Measurements from ENCODE around the gene PDGFRA.
"Not testable (repeated sequence)": the region's sequence is repeated elsewhere in the genome, so short reads cannot be mapped to it uniquely, and the experiment has no call there.

Gene PDGFRA

GRCh38 chr4:54228056-54228527 lies 1.0 kb upstream of the PDGFRA start:
- no peak for DNase-seq

DNA sequence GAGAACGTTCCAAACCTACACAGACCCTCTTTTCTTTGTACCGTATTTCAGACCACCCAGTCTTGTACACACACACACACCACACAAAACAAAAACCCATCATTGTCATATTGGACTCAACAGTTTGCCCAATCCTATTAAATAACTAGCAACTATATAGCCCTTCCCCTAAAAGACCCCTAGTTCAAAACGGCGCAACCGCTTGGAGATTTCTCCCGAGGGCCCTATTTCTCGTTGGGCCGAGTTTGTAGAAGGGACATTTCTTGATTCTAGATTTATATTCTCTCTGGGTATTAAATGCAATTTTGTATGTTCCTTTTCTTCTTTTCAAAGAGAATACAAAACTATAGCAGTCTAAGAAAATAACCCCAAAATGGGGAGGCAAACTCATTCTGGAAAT lies 547 bp upstream of the PDGFRA start:
- DNase-seq, result no peak

DNA sequence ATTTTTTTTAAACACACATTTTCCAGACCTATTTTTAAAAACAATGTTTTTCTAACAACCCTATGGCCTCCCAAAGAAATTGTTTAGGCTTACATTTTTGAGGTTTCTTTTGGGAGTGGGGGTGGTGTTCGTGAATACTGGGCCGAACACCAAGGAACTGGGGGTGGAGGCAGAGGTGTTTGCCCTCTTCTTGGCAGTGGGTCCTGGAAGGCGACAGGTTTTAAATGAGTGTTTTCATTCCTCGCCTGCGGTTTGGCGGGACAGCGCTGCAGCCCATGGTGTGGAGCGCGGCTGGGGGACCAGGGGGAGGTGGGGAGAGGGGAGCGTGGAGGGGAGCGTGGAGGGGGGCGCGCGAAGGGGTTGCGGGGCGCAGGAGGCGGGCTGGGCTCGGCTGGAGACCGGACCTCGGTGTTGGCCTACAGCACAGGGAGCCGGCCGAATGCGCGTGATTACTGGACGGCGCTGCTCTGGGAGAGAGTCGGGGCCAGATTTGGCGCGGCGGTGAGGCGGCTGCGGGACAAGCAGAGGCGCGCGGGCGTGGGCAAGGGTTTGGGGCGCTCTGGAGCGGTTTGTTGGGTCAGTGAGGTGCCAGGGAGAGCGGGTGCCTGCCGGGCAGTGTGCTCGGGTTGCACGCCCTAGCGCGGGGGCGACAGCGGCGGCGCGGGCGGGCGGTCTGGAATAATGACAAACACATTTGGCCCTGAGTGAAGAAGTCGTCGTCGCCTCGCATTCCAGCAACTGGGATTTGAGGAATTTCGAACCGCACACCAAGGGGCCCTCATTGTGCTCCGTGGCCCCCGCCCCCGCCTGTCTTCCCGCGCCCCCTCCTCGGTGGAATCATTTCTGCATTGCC lies 764 bp downstream of the PDGFRA start:
- DNase-seq, result no peak

DNA sequence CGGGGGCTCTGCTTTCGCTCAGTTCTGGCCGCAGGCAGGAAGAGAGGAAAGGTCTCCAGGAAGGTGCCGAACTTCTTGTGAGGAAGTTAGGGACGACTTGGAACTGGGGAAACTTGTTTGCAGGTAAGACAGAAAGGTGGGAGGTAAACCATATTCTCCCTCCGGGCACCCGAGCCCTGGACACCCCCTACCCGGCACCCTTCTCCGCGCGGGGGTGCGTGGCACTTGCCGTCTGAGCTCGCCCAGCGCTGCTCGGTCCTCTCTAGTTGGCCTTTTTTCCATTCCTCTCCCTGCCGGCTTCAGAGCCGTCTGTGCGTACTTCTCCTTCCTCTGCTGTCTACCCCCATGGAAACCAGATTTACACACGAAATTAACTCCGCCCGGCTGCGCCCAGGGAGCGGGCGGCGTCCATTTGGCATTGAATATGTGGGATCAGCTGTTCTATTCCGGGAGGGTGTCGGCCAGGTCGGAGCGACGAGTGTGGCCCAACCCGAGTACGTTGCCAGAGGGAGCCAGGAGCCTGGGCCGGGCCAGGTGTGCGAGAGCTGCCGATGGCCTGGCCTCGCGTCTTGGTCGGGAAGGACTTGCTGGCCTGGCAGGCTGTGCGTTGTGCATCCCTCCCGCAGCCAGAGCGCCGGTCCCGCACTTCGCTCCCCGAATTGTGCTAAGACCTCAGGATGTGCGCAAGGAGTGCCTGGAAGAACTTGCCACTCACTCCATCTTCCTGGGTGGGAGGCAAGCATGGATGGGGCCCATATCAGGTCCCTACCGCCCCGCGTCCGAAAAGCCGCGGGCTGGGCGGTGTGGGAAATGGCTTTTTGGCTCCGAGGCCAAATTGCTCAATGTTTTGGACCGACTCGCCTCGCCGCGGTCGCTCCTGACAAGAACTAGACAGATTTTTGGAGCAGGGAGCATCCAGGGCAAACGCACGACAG lies 1.7 kb downstream of the PDGFRA start:
- DNase-seq, result no peak

GRCh38 chr4:54231419-54231767 lies 2.3 kb downstream of the PDGFRA start:
- DNase-seq, result no peak

DNA sequence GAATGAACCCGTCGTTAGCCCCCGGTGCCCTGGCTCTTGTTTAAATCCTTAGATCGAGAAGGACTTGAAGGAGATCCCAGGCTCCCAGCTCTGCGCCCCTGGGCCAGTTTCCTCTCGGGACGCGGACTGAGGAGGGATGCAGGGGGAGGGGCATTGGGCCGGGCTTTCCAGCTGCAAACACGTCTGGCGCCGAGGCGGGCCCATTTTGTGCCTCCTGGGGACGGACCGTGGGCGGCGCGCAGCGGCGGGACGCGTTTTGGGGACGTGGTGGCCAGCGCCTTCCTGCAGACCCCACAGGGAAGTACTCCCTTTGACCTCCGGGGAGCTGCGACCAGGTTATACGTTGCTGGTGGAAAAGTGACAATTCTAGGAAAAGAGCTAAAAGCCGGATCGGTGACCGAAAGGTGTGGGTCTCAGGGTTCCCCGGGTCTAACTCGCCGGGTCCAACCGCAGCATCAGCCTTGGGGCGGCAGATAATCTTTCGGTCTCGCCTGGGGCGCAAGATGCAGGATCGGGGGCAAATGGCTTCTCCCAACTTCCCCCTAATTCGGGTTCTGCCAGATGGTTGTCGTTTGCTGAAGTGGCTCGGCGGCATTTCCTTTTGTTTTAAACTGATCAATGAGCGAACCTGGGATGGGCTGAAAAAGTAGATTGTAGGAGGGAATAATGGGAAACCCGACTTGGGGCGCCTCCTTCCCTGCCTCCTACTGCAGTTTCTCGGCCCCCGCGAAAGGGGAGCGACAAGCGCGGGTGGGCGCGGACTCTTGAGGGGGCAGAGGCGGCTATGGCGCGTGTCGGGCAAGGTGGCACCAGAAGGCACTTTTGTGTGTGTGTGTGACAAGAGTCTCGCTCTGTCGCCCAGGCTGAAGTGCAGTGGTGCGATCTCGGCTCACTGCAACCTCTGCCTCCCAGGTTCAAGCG lies 2.9 kb downstream of the PDGFRA start:
- no peak for DNase-seq

GRCh38 chr4:54233277-54233696 lies 4.2 kb downstream of the PDGFRA start:
- peak; percentile 75 for DNase-seq

DNA sequence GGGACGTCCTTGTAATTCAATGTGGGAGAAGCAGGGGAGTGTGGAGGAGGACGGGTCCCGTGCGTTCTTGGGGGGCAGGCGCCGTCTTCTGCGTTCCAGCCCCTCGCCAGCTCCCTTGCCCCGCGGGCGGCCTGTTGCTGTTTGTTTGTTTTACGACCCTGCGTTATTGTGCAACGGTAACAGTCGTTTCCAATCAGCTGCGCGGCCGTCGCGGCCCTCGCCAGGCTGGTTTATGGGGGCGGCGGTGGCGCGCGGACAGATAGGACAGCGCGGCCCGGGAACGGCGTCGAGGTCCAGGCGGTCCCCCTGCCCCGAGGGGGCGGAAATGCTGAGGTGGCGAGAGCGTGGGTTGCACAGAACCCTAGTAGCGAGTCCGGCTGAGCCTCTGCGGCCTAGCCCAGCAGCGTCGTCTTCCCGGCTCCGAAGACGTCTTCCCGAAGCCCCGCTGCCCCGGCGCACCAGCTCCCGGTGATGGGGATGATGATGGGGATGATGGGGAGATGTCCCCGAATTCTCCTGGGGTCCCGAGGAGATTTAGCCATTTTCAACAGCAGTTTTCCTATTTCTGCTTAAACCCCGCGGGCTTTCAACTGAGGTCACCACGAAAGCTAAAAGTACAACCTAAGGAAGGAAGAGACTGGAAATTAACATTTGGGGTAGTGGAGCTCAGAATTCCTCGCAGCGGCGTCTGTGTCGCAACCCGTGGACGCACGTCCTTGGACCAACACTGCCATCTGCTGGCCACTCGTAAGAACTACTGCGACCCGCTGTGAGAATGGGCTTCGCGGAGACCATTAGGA lies 4.8 kb downstream of the PDGFRA start:
- peak; percentile 46 for DNase-seq

DNA sequence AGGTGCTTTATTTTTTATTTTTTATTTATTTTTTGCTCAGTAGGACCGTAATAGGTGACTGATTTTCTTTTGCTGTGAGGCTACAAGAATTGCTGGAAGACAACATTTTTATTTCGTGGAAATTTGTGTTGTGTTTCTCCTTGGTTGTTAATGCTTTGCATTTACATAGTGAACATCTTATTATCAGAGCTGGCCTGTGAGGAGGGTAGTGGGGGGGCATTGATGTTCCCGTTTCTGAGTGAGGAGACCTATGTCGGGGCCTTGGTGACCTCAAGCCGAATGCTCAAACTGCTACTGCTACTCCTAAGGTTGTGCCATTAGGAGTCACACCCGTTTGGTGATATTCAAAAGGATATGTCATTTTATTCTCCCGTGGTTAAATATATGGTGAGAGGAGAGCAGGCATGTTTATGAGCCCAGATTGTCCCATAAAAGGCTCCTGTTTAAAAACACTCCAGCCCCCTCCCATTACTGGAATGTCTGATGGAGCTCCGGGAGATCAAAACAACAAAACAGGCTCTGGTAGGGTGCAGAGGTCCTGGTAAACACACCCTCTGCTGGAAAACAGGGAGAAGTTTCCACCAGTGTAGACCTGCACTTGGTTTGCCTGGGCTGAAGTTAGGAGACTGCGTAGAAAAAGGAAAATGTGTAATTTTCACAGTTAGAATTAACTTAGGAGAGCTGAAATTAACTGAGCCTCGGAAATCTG lies 5.6 kb downstream of the PDGFRA start:
- DNase-seq, result no peak

DNA sequence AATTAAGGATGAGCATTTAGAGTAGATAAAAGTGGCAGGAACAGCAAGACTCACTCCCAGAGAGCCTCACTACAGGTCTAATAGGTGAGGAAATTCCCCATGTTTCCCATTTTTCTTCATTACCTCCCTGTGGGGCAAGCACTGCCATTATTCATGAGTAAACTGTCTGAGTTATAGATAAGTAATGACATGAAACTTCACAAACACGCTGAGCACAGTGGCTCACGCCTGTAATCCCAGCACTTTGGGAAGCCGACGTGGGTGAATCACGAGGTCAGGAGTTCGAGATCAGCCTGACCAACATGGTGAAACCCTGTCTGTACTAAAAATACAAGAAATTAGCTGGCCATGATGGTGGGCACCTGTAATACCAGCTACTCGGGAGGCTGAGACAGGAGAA lies 7.2 kb downstream of the PDGFRA start:
- not testable (repeated sequence) for DNase-seq

DNA sequence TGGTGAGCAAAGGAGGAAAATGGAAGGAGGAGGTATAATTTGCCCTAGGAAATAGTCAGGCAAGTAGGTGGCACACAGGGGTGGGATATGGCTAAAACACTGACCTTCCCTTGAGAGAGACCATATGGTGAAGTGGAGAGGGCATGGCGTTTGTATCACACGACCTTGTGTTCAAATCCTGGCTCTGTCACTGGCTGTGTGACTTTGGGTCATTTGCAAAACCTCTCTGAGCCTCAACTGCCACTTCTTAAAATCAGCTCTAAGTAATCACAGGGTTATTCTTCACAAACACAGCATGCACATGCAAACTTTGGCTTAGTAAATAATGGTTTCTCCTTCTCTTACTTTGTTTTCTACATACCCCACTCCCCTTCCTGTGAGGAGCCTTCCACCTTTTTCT lies 8.7 kb downstream of the PDGFRA start:
- DNase-seq, result no peak

DNA sequence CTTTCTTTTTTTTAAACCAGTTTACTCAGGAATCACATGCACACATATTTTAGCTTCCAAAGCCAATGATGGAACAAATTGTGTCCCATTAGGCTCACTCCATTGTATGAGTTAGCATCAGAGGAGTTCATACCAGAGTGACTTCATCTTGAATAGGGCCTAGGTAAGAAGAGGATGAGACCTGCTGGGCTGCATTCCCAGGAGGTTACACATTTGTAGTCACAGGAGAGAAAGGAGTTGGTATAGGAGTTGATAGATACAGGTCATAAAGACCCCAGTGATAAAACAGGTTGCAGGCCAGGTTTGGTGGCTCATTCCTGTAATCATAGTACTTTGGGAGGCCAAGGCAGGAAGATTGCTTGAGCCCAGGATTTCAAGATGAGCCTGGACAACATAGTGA lies 9.3 kb downstream of the PDGFRA start:
- no peak for DNase-seq

DNA sequence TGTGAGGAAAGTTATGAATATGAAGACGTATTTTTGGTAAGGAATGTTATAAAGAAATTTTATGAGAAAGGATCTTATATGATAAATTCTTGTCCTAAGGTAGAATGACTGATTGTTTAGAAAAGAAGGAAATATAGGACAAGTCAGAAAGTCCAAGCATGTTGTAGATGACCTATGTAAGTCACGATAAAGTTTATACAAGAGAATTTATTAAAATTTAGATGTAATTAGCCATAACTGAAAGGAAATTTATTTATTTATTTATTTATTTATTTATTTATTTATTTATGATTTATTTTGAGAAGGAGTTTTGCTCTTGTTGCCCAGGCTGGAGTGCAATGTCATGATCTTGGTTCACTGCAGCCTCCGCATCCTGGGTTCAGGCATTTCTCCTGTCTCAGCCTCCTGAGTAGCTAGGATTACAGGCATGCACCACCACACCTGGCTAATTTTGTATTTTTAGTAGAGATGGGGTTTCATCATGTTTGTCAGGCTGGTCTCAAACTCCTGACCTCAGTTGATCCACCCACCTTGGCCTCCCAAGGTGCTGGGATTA lies 12.3 kb downstream of the PDGFRA start:
- DNase-seq, result not testable (repeated sequence)

DNA sequence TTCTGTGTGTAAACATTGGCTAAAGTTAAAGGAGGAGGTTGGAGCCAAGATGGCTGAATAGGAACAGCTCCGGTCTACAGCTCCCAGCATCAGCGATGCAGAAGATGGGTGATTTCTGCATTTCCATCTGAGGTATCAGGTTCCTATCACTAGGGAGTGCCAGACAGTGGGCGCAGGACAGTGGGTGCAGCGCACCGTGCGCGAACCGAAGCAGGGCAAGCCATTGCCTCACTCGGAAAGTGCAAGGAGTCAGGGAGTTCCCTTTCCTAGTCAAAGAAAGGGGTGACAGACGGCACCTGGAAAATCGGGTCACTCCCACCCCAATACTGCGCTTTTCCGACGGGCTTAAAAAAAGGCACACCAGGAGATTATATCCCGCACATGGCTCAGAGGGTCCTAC lies 14.4 kb downstream of the PDGFRA start:
- DNase-seq, result not testable (repeated sequence)

GRCh38 chr4:54252312-54252711 lies 23.2 kb downstream of the PDGFRA start:
- DNase-seq, result not testable (repeated sequence)

DNA sequence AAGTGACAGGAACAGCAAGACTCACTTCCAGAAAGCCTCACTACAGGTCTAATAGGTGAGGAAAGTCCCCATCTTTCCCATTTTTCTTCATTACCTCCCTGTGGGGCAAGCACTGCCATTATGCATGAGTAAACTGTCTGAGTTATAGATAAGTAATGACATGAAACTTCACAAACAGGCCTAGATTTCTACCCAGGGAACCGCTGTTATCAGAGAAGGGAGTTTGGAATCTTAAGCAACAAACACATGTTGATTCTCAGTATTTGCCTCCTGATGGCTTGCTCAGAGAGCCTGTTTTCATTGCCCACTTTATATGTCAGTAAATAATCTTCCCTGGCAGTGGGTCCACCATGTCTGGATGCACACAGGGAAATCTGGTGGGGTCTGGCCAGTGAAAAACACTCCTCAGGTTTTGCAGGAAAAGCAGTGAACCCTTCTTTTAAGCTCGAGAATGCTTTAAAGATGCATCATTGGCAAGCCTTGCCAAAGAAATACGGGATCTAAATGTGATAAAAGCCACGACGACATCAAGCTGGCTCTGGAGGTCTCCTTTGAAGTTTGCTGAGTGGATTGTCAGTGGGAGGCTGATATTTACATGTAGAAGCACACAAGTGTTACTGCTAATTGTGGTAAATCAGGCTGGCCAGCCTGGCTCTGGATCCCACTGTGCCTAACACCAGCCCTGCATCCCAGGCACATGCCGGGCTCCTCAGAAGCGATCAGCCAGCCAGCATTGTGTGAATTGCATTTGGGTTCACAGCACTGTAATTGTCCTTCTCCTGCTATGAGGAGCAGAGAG lies 25.2 kb downstream of the PDGFRA start:
- no peak for DNase-seq

GRCh38 chr4:54254915-54255246 lies 25.8 kb downstream of the PDGFRA start:
- no peak for DNase-seq

GRCh38 chr4:54255881-54256280 lies 26.8 kb downstream of the PDGFRA start:
- no peak for DNase-seq

DNA sequence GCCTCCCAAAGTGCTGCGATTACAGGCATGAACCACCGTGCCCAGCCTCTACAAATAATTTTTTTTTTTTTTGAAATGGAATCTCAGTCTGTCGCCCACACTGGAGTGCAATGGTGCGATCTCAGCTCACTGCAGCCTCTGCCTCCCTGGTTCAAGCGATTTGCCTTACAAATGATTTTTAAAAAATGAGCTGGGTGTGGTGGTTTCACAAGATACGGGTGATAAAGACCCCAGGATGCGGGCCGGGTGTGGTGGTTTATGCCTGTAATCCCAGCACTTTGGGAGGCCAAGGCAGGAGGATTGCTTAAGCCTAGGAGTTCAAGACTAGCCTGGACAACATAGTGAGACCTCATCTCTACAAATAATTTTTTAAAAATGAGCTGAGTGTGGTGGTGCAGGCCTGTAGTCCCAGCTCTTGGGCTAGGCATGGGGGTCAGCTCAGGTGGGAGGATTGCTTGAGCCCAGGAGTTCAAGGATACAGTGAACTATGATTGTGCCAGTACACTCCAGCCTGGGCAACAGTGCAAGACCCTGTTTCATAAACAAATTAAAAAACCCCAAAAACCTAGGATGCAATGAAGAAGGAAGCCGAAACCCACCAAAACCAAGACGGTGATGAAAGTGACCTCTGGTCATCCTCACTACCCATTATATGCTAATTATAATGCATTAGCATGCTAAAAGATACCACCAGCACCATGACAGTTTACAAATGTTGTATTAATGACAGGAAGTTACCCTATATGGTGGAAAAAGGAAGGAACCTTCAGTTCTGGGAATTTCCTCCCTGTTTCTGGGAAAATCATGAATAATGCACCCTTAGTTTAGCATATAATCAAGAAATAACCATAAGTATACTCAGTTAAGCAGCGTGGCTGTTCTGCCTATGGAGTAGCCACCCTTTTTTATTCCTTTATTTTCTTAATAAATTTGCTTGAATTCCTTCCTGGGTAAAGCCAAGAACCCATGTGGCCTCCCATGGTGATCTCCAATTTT lies 27.7 kb downstream of the PDGFRA start:
- DNase-seq, result no peak
